ENCODE data around the gene ZNF512B.
A peak's percentile ranks its signal among the peaks of the same experiment; 100 is the strongest.
"Not testable (repeated sequence)": the region's sequence is repeated elsewhere in the genome, so short reads cannot be mapped to it uniquely, and the experiment has no call there.

The ZNF512B gene

GRCh38 chr20:63962426-63963347, 7.0 kb downstream of the ZNF512B start:
- DNase-seq (ENCODE audit: low spot score), result no peak

GRCh38 chr20:63961664-63962425, 7.9 kb downstream of the ZNF512B start:
- DNase-seq (ENCODE audit: low spot score), result no peak

- DNase-seq (ENCODE audit: low spot score), result not testable (repeated sequence)
Observed at GRCh38 chr20:63960654-63961621, 8.8 kb downstream of the ZNF512B start.

GRCh38 chr20:63959699-63960075, 10.0 kb downstream of the ZNF512B start:
- DNase-seq (ENCODE audit: low spot score), result no peak

- DNase-seq (ENCODE audit: low spot score), result no peak
Observed at GRCh38 chr20:63958964-63959698, 10.6 kb downstream of the ZNF512B start.

GRCh38 chr20:63958471-63958870, 11.3 kb downstream of the ZNF512B start:
- DNase-seq (ENCODE audit: low spot score), result no peak

GRCh38 chr20:63957690-63958441, 11.9 kb downstream of the ZNF512B start:
- no peak for DNase-seq (ENCODE audit: low spot score)

- DNase-seq (ENCODE audit: low spot score), result peak; percentile 68
Observed at GRCh38 chr20:63957004-63957689, 12.6 kb downstream of the ZNF512B start.

GRCh38 chr20:63956664-63957003, 13.1 kb downstream of the ZNF512B start:
- DNase-seq (ENCODE audit: low spot score), result no peak

GRCh38 chr20:63955827-63956663, 13.7 kb downstream of the ZNF512B start, which contains the start of gene UCKL1:
Gene UCKL1 (minus strand): TSS chr20:63956416. CDS start chr20:63956372, 44 bp downstream.
- peak; percentile 83 for DNase-seq (ENCODE audit: low spot score)

GRCh38 chr20:63955281-63955826, 14.4 kb downstream of the ZNF512B start:
- DNase-seq (ENCODE audit: low spot score), result peak; percentile 47

- DNase-seq (ENCODE audit: low spot score), result peak; percentile 19
Observed at GRCh38 chr20:63953764-63954429, 15.8 kb downstream of the ZNF512B start.

- no peak for DNase-seq (ENCODE audit: low spot score)
Observed at GRCh38 chr20:63952769-63953168, 17.0 kb downstream of the ZNF512B start.

GRCh38 chr20:63952210-63952535, 17.6 kb downstream of the ZNF512B start:
- DNase-seq (ENCODE audit: low spot score), result no peak

GRCh38 chr20:63951398-63952209, 18.1 kb downstream of the ZNF512B start:
- DNase-seq (ENCODE audit: low spot score), result no peak

GRCh38 chr20:63950701-63951397, 18.9 kb downstream of the ZNF512B start:
- no peak for DNase-seq (ENCODE audit: low spot score)

Data from kidney tubule cell (primary cell).